ENCODE data around the gene SSNA1.
A peak's percentile ranks its signal among the peaks of the same experiment; 100 is the strongest.

Gene SSNA1

DNA sequence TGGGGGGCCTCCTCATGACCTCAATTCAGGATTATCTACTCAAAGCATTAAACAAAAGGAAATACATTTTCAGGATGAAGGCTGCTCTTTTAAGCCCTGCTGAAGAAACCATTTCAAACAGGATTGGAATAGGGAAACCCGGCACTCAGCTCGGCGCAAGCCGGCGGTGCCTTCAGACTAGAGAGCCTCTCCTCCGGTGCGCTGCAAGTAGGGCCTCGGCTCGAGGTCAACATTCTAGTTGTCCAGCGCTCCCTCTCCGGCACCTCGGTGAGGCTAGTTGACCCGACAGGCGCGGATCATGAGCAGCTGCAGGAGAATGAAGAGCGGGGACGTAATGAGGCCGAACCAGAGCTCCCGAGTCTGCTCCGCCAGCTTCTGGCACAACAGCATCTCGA is 16.3 kb downstream of the SSNA1 start:
- DNase-seq, result no peak

GRCh38 chr9:137205126-137206069 is 16.9 kb downstream of the SSNA1 start, which contains the start of the genes NDOR1 and TMEM203:
TSS of gene NDOR1 (plus strand) at chr9:137205700. CDS start at chr9:137205778, 78 bp downstream.
TSS of gene TMEM203 (minus strand) at chr9:137205648. CDS start at chr9:137205414, 234 bp downstream.
- DNase-seq, result peak; percentile 69

DNA sequence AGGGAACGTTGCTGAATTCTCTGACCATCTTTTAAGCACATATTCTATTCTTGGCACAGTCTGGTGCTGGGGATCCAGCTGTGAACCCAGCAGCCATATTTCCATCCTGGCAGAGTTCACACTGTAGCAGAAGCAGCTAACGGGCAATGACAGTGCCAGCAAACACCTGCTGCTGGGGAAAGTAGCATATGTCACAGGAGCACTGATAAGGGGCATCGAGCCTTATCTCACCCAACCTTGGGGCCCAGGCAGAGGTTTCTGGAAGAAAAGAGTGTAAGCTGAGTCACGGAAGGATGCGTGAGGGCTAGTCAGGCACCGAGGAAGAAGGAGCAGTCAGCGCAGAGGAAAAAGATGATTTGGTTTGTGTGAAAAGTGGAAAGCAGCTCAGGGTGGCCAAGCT is 18.1 kb downstream of the SSNA1 start:
- DNase-seq, result no peak

DNA sequence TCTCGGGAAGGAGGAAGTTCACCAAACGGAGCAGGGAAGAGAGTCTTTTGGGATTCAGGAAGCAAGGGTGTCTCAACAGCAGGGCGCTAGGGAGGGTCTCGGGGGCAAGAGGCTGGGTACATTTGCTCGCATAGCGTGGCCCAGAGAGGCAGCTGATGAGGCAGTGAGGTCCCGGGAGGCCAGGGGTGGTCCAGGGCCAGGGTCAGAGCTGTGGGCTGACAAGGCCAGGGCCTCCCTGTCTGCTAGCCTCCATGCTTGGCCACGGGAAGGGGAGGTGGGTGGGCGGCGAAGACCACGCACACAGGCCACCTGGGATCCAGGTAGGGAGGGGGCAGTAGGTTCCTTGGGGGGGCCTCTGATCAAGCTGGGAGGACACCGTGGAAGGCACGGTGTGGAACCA is 23.1 kb downstream of the SSNA1 start:
- no peak for DNase-seq

- DNase-seq, result no peak
Observed at GRCh38 chr9:137212520-137212919, 24.0 kb downstream of the SSNA1 start.

DNA sequence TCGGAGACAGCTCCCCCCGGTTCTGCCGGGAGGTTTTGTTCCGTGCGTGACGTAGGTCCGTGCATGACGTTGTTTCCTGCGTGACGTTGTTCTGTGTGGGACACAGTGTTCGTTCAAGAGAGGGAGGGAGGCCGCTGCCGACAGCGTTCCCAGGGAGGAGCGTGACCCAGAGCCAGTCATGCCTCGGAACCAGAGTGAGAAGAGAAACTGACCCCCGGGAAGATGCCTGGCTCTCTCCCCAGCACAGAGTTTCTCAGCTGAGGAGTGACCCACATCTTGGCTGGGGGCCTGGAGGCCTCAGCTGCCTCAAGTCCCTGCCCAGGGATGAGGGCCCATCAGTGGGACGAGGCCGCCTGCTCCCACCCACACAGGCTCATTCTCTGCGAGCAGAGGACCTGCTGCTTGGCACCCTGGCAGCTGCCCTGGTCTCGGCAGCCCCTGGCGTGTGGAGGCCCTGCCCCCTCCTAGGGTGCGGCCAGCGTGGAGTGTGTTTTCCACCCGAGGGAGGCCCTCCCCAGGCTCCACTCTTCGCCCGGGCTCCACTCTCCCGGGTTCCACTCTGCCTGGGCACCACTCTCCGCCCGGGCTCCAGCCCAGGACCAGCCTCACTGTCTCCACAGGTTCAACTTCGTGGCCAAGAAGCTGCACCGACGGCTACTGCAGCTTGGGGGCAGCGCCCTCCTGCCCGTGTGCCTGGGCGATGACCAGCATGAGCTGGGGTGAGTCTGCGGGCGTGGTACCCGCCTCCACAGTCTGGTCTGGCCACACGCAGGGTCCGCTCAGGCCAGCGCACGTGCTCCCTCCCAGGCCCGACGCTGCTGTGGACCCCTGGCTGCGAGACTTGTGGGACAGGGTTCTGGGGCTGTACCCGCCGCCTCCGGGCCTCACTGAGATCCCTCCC is 24.9 kb downstream of the SSNA1 start:
- peak; percentile 17 for DNase-seq

GRCh38 chr9:137214620-137215019 is 26.1 kb downstream of the SSNA1 start:
- DNase-seq, result no peak

GRCh38 chr9:137215196-137215986 is 26.9 kb downstream of the SSNA1 start:
- DNase-seq, result no peak

- no peak for DNase-seq
Observed at GRCh38 chr9:137216188-137216965, 27.9 kb downstream of the SSNA1 start.

DNA sequence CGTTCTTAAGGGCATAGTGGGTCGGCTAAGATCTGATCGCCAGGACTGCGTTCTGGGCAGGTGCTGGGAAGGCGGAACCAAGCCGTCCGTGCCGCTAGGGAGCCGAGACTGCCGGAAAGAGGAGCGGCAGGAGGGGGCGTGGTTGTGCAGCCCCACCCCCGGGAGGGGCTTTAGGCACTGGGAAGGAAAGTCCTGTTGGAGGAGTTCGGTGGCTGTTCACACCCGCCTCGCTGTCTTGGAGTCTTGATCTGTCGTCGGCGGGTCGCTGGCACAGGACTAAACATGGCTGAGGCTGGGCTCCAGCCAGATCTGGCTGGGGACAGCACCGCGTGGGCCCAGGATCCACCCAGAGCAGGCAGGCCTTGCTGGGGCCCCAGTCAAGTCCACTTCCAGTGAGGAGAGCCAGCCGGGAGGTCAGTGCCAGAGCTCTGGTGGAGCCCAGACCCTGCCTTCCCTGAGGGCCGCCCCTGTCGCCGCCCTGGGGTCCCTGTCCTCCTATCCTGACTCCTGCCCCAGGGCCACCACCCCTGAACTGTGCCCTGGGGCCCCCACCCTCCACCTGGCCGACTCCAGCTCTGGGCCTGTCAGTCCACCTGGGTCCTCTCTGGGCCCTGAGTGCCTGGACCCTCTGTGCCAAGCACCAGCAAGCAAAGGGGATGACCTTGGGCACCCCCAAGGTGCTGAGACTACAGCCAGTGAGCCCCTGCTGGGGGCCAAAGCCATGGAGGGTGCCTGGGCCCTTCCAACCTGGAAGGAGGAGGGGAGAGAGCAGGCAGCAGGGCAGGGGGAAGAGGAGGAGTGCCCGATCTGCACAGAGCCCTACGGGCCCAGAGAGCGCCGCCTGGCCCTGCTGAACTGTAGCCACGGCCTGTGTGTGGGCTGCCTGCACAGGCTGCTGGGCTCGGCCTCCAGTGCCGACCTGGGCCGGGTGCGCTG is 29.1 kb downstream of the SSNA1 start:
- peak; percentile 65 for DNase-seq

GRCh38 chr9:137218212-137218753 is 29.8 kb downstream of the SSNA1 start:
- no peak for DNase-seq

GRCh38 chr9:137218754-137219271 is 30.3 kb downstream of the SSNA1 start:
- no peak for DNase-seq

- no peak for DNase-seq
Observed at GRCh38 chr9:137219757-137220316, 31.4 kb downstream of the SSNA1 start.

DNA sequence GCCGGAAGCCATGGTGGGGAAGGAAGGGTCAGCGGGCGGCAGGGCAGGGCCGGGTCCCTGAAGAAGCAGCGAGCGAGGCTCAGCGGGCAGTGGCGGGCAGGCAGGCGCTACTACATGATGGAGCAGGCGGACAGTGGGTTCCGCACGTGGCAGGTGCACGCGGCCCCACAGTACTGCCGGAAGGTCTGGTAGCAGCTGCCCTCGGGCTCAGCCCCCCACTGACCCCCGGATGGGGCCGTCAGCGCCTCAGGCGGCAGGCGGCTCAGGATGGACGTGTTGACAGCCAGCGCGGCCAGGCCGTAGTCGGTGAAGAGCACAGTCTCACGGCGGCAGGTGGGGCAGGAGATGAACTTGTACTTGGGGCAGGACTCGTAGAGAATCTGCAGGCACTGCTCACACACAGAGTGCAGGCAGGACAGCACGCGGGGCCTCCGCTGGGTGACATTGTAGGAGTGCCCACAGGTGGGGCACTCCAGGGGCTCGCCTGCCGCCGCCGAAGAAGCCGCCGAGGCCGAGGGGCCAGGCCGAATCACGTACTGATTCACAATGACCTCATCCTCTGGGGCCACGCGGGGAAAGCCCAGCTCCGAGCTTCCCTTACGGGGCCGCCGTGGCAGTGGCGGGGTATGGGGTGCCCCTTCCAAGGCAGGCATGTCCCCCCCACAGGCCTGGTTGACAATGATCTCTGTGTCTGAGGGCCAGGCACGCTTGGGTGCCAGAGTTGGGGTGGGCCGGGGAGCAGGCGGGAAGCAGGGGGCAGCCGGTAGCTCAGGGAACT is 32.0 kb downstream of the SSNA1 start:
- no peak for DNase-seq

- no peak for DNase-seq
Observed at GRCh38 chr9:137221095-137221505, 32.6 kb downstream of the SSNA1 start.

DNA sequence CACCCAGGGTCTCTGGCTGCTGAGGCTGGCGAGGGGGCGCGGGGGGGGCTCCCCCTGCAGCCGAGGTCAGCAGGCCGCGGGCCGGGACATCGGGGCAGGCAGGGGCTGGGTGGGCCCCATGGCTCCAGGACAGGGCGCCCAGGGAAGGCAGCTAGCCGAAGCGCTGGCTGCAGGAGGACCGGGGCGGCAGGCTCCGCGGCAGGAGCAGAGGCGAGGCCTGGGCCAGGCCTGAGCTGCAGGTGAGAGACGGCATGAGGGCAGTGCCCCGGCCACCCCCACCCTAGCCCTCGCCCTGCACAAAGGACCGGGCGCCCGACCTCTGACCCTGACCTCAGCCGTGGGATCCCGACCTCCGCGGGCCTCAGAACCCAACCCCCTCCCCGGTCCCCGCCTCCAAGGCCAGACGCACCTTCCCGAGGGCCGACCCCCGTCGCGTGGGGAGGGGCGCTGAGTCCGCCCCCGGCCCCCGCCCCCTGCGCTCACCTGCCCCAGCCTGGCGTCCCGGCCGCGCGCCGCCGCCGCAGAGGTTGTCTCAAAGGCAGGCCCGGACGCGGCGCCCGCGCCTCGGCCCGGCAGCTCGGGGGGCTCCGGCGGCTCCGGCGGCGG is 33.1 kb downstream of the SSNA1 start:
- no peak for DNase-seq

- peak; percentile 18 for DNase-seq
Observed at GRCh38 chr9:137222190-137223077, 34.0 kb downstream of the SSNA1 start, which contains the start of gene RNF208. TSS of gene RNF208 (minus strand) at chr9:137222240. CDS start at chr9:137221212, 1,028 bp downstream.

Data from NCI-H1105 (cell line).